ENCODE results near the gene SYTL5. TPM values are rescaled to one million over a fixed set of nuclear protein-coding genes. Genes with fewer than 3 reads are reported as not detected.

Gene SYTL5
- total RNA-seq, 6 experiments from 2014 or later, result 0.10 to 0.21 (median 0.16) TPM

GRCh38 chrX:38150993-38151392, 144.6 kb downstream of the SYTL5 start:
- H3K9me3 Mint-ChIP-seq, result no peaks in the 10 kb centered on the region
- peaks cover 3% of the 10 kb centered on the region; the same call in 1 of the 2 replicates for H3K27me3 Mint-ChIP-seq (ENCODE audit: insufficient read depth)
- H3K4me3 Mint-ChIP-seq, result no peak overlapping the region
- no peak overlapping the region for H3K27ac Mint-ChIP-seq
- H3K36me3 Mint-ChIP-seq (ENCODE audit: low read depth), result no peaks in the 10 kb centered on the region
- DNase-seq, result no peak
- 0 out of 2 replicates have a peak, but pooled peaks cover 4% of the 10 kb centered on the region for H3K4me1 Mint-ChIP-seq (ENCODE audit: low read depth)
- no peak for TF ChIP-seq CTCF (IDR thresholded peaks at IDR 0.05)

GRCh38 chrX:38151441-38151840, 145.1 kb downstream of the SYTL5 start:
- DNase-seq, result no peak
- TF ChIP-seq CTCF (IDR thresholded peaks at IDR 0.05), result no peak
- no peak overlapping the region for H3K27ac Mint-ChIP-seq
- H3K27me3 Mint-ChIP-seq (ENCODE audit: insufficient read depth), result peaks cover 3% of the 10 kb centered on the region; the same call in 1 of the 2 replicates
- H3K4me3 Mint-ChIP-seq, result no peak overlapping the region
- no peaks in the 10 kb centered on the region for H3K9me3 Mint-ChIP-seq
- H3K36me3 Mint-ChIP-seq (ENCODE audit: low read depth), result no peaks in the 10 kb centered on the region
- 0 out of 2 replicates have a peak, but pooled peaks cover 4% of the 10 kb centered on the region for H3K4me1 Mint-ChIP-seq (ENCODE audit: low read depth)

- no peak overlapping the region for H3K4me3 Mint-ChIP-seq
- H3K27me3 Mint-ChIP-seq (ENCODE audit: insufficient read depth), result peaks cover 3% of the 10 kb centered on the region; the same call in 1 of the 2 replicates
- H3K4me1 Mint-ChIP-seq (ENCODE audit: low read depth), result 0 out of 2 replicates have a peak, but pooled peaks cover 4% of the 10 kb centered on the region
- no peaks in the 10 kb centered on the region for H3K36me3 Mint-ChIP-seq (ENCODE audit: low read depth)
- TF ChIP-seq CTCF (IDR thresholded peaks at IDR 0.05), result no peak
- H3K9me3 Mint-ChIP-seq, result no peaks in the 10 kb centered on the region
- H3K27ac Mint-ChIP-seq, result no peak overlapping the region
- DNase-seq, result no peak
Observed at GRCh38 chrX:38154340-38154739, 148.0 kb downstream of the SYTL5 start.

- H3K27ac Mint-ChIP-seq, result no peak overlapping the region
- no peaks in the 10 kb centered on the region for H3K9me3 Mint-ChIP-seq
- 0 out of 2 replicates have a peak, but pooled peaks cover 4% of the 10 kb centered on the region for H3K4me1 Mint-ChIP-seq (ENCODE audit: low read depth)
- H3K4me3 Mint-ChIP-seq, result no peak overlapping the region
- H3K27me3 Mint-ChIP-seq (ENCODE audit: insufficient read depth), result peaks cover 3% of the 10 kb centered on the region; the same call in 1 of the 2 replicates
- no peak for TF ChIP-seq CTCF (IDR thresholded peaks at IDR 0.05)
- no peaks in the 10 kb centered on the region for H3K36me3 Mint-ChIP-seq (ENCODE audit: low read depth)
- no peak for DNase-seq
Observed at GRCh38 chrX:38154818-38155217, 148.5 kb downstream of the SYTL5 start.

- Mint-ChIP-seq H3K4me3 (no peak overlapping the region), H3K27ac (no peak overlapping the region)
Observed at GRCh38 chrX:38156838-38157237, 150.5 kb downstream of the SYTL5 start.

More at GRCh38 chrX:38156838-38157237, 150.5 kb downstream of the SYTL5 start:
- H3K4me1 Mint-ChIP-seq (ENCODE audit: low read depth), result no peaks in the 10 kb centered on the region
- no peak for DNase-seq
- H3K9me3 Mint-ChIP-seq, result no peaks in the 10 kb centered on the region
- H3K27me3 Mint-ChIP-seq (ENCODE audit: insufficient read depth), result peaks cover 3% of the 10 kb centered on the region; the same call in 1 of the 2 replicates
- no peaks in the 10 kb centered on the region for H3K36me3 Mint-ChIP-seq (ENCODE audit: low read depth)
- no peak for TF ChIP-seq CTCF (IDR thresholded peaks at IDR 0.05)
